GM19438 (cell line): ENCODE data around the gene SEC14L1.
"Not testable (repeated sequence)": the region's sequence is repeated elsewhere in the genome, so short reads cannot be mapped to it uniquely, and the experiment has no call there.

Experiments used
- ATAC-seq: cut with Tn5 transposase; IDR thresholded peaks from one replicate; pipeline ENCODE4 v1.9.1; 2021; ENCODE audit warnings: low read depth; ENCODE audit not compliant: unreplicated experiment

The SEC14L1 gene

DNA sequence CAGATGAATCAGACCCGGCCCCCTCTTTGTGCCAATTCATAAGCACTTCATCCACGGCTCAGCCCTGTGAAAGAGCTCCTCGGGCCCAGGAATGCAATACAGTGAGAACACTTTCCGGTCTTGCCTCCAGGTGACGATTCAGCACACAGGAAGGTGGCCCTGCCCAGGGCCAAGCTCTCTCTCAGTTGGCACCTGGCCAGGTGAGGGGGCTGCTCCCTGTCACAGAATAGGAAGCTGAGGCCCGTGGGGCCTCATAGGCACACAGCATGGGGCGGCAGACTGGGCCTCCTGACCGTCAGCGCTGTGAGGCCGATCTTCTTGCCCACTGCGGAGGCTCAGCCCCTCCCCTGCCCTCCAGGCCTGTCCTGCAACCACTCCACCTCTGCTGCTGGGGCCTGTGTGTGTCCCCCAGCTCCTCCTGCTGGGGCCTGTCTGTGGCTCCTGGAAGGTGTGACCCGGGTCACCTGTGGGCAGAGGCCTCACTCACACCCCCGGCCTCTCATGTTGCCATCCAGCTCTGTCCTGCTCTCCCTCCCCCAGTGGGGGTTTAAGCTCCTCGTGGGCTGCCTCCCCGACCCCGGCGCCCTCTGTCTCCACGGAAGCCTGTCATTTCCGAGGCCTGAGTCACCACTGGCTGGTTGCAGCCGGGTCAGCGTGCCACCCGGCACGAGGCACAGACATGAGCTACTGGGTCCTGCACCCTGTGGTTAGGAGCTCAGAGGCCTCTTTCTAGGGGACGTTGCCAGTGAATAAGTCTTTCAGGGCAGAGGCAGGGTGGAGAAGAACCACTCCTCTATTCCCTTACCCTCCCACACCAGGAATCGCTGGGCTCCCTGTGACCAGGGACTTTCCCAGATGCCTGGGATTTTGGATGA lies 114.4 kb downstream of the SEC14L1 start:
- ATAC-seq: no peak

DNA sequence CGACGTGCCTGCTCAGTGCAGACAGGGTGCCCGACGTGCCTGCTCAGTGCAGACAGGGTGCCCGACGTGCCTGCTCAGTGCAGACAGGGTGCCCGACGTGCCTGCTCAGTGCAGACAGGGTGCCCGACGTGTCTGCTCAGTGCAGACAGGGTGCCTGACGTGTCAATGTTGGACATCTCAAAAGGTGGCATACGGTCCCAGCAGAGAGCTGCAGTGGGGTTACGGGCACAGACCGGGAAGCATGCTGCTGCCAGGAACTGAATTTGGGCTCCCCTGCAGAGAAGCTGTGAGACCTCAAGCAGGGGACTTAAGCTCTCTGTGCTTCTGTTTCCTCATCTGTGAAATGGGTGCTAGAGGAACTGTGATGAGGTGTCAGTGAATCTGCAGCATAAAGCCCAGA lies 115.2 kb downstream of the SEC14L1 start:
- ATAC-seq: not testable (repeated sequence)

DNA sequence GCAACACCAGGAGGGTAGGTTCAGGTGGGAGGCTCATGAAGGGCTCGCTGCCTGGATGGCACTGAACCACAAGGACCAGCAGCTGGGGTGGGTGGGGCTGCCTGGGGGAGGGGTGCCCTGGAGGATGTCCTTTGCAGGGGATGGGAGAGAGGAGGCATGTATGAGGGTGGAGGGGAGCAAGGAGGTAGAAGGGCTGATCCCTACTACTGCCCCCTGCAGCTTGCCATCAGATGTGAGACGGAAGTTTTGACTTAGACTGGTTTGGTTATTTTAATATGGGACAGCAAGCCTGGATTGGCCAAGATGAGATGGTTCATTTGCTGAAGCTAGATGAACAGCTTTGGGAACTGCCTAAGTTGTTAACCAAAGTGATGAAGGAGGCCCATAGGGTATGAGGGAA lies 115.9 kb downstream of the SEC14L1 start:
- no peak for ATAC-seq

DNA sequence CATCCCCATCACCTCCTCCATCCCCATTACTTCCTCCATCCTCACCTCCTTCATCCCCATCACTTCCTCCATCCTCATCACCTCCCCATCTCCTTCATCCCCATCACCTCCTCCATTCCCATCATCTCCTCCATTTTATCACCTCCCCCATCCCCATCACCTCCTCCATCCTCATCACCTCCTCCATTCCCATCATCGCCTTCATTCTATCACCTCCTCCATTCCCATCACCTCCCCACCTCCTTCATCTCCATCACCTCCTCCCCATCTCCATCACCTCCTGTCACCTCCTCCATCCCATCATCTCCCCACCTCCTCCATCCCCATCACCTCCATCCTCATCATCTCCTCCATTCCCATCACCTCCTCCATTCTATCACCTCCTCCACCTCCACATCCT lies 116.4 kb downstream of the SEC14L1 start:
- ATAC-seq: no peak

DNA sequence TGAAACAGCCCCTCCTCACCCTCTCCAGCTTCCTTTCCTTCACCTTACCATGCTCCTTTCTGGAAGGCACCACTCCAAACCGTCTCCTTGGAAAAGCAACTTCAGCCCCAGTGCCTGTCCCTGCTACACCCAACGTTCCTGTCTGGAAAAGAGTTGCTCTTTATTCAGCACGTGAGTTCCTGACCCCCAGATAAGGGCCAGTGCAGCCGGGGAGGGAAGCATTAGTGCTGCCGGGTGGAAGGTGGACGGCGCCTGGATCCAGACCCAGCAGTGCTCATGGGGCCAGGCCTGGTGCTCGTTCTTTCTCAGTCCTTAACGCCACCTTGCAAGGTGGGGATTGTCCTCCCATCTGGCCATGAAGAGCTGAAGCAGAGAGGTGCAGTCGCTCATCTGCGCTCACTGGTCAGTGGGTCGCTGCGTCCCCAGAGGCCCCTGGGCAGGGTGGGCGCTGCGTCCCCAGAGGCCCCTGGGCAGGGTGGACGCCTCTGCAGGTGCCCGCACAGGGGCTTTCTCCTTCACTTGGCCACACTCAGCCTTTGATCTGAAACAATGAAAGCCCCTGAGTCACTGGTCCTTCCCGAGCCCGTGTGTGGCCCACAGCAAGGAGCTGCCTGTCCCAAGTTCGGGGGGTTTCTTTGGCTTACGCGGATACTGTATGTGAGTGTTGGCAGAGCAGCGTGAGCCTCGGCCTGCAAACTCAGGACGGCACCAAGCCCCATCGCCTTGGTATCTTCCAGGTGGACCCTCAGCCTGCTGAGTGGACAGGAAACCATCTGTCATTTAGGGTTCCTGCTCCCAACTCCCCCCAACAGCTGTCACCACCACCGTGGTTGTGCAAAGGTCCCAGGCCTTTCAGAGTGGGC lies 117.1 kb downstream of the SEC14L1 start:
- ATAC-seq: no peak

DNA sequence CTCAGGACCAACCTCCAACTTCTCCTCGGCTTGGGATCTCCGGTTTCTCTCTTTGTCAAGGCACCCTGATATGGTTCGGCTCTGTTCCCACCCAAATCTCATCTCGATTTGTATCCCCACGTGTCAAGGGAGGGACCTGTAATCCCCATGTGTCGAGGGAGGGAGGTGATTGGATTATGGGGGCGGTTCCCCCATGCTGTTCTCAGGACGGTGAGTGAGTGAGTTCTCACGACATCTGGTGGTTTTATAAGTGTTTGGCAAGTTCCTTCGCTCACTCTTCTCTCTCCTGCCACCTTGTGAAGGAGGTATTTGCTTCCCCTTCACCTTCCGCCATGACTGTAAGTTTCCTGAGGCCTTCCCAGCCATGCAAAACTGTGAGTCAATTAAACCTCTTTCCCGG lies 117.9 kb downstream of the SEC14L1 start:
- no peak for ATAC-seq

DNA sequence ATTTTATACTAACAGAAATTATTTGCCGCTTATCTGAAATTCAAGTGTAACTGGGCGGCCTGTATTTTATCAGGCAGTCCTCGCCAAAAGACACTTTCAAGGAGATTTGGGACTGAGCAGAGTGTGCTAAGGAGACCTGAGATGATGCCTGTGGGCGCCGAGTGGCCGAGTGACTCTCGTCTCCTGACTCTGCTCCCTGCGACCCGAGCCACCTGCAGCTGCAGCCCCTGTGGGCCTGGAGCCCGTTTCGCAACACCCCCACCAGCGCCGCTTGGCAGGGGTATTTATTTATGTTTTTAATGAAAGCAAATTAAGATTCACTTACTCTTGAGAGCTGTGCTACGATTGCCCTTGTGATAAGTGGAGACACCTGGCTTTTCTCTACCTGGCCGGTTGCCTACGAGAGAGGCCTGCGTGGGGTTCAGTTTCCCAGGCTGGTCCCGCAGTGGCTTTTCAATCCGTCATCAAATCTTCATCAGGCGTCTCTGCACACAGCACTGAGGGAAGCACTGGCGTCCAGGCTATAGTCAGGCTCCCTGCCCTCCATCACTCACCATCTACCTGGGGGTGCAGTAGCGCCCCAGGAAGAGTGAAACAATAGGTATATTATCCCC lies 124.0 kb downstream of the SEC14L1 start:
- ATAC-seq: no peak

DNA sequence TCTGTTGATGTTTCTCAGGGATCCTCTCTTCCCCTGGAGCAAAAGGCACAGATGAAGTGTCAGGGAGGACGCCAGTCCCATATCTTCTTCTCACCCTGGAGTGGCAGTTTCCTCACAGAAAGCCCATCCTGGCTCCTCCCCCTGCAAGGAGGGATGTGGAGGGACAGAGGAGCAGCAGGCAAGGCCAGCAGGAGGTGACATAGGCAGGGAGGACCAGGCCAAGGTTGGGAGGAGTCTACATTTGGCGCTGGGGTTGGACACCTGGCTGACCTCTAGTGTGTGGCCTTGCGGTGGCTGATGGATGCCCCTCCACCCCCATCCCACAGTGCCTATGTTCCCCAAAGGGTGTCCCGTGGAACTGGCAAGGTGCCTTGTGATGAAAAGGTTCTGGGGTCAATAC lies 125.4 kb downstream of the SEC14L1 start:
- ATAC-seq: no peak
